Measurements from ENCODE around the gene ACTL6B.

GRCh38 chr7:100682991-100683658 lies 26.9 kb upstream of the ACTL6B start:
- TF ChIP-seq EZH2 (IDR thresholded peaks at IDR 0.05; ENCODE audit: borderline replicate concordance) (no peak), EZH2phosphoT487 (IDR thresholded peaks at IDR 0.05; ENCODE audit: low read depth, severe bottlenecking, unreplicated experiment) (no peak), CTCF (IDR thresholded peaks at IDR 0.05; ENCODE audit: poor library complexity) (no peak)

Data from hepatocyte (in vitro differentiated cells).